Tibial nerve (tissue), 4 donors: ENCODE measurements around the gene GMDS.

Source experiments
- CTCF ChIP-seq, 5 experiments: fragments of 200-600 bp in 3 of 5; fragments of 450-650 bp in 2 of 5; sonication (generic) in 3 of 5; IDR thresholded peaks; one replicate each; pipeline ENCODE4 v1.5.1; 2016 to 2019; ENCODE audit warnings: antibody characterized with exemption in 5 of 5, mild to moderate bottlenecking in 3 of 5, moderate library complexity in 2 of 5
- EP300 ChIP-seq, 2 donors: sonication (generic); formaldehyde crosslinking; IDR thresholded peaks; one replicate each; pipeline ENCODE4 v1.6.1; 2017; ENCODE audit warnings: antibody characterized with exemption in 2 of 2, mild to moderate bottlenecking in 1 of 2
- POLR2A ChIP-seq, 2 donors: fragments of 450-650 bp; IDR thresholded peaks; one replicate each; pipeline ENCODE4 v1.6.1; 2017; ENCODE audit warnings: antibody characterized with exemption in 2 of 2, mild to moderate bottlenecking in 2 of 2, moderate library complexity in 2 of 2

DNA sequence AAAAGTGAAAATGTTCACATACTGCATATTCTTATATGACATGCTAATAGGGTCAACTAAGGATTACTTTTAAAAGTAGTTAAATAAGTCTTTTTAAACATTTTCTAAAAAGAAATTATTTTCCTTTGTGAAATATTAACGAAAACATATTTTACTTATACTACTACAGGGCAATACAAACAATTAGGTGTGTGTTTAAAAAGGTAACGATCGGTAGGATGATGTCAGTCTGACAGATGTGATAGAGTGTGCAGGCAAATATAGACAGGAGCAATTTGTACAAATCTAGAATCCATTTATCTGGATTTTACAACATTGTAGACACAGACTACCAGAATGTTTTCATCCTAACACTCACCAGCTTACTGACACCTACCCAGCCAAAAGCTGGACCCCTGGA, 378.2 kb downstream of the GMDS start:
- TF ChIP-seq CTCF (IDR thresholded peaks at IDR 0.05), result no peak
- no peak for TF ChIP-seq POLR2A (IDR thresholded peaks at IDR 0.05)
- TF ChIP-seq EP300 (IDR thresholded peaks at IDR 0.05), result no peak
